Mononuclear cell (primary cell): Measurements from ENCODE around the gene LRRC4C. TPM values are rescaled to one million over a fixed set of nuclear protein-coding genes. Genes with fewer than 3 reads are reported as not detected.
"Not testable (repeated sequence)": the region's sequence is repeated elsewhere in the genome, so short reads cannot be mapped to it uniquely, and the experiment has no call there.

Source experiments
- H3K27me3 ChIP-seq: 2 replicates; pipeline ENCODE4 v1.6.0; 2011; ENCODE audit warnings: low read length, control low read depth; ENCODE audit not compliant: insufficient read depth
- H3K4me1 ChIP-seq: 2 replicates; pipeline ENCODE4 v1.5.1; 2011; ENCODE audit warnings: mild to moderate bottlenecking, low read length, control low read depth; ENCODE audit not compliant: insufficient read depth
- H3K4me3 ChIP-seq: 2 replicates; pipeline ENCODE4 v1.5.1; 2011; ENCODE audit warnings: mild to moderate bottlenecking, low read length, moderate library complexity
- H3K9me3 ChIP-seq: 2 replicates; pipeline ENCODE4 v1.5.1; 2011; ENCODE audit warnings: low read depth, mild to moderate bottlenecking, control low read depth, low read length
- total RNA-seq: library from RNA; depleted of rRNA; stranded (reverse); fragments of >200 nt; gene quantifications from one replicate; pipeline ENCODE4 v1.2.3, GENCODE V29; 2012

Gene LRRC4C
- total RNA-seq, 1 donor: not detected

- Histone ChIP-seq H3K4me3 (no peak overlapping the region), H3K9me3 (no peaks in the 10 kb centered on the region), H3K4me1 (no peaks in the 10 kb centered on the region), H3K27me3 (no peaks in the 10 kb centered on the region)
Measured at GRCh38 chr11:40567392-40567791, 892.1 kb downstream of the LRRC4C start.

DNA sequence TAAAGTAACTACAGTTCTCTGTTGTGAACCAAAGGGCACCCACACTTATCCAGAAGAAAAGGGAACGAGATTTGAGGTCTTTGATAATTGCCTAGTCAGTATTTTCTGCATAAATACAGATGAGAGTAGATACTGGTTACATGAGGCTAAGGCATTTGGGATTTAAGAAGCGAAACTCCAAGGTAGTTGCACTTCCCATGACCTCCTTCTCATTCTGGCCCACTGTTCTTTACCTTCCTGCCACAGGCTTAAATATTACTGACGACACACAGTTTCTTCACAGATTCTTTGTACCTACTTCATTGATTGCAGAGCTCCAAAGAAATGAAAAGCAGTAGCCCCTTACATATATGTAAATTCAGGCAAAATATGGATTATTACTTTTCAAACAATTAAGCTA, 915.3 kb downstream of the LRRC4C start:
- no peaks in the 10 kb centered on the region for H3K27me3 ChIP-seq
- H3K4me1 ChIP-seq: no peaks in the 10 kb centered on the region
- no peaks in the 10 kb centered on the region for H3K9me3 ChIP-seq
- H3K4me3 ChIP-seq: no peak overlapping the region

- Histone ChIP-seq H3K9me3 (no peaks in the 10 kb centered on the region), H3K4me1 (no peaks in the 10 kb centered on the region), H3K4me3 (no peak overlapping the region), H3K27me3 (no peaks in the 10 kb centered on the region)
Measured at GRCh38 chr11:40542821-40543220, 916.6 kb downstream of the LRRC4C start.

GRCh38 chr11:40537734-40538133, 921.7 kb downstream of the LRRC4C start:
- Histone ChIP-seq H3K4me1 (no peaks in the 10 kb centered on the region), H3K9me3 (no peaks in the 10 kb centered on the region), H3K27me3 (no peaks in the 10 kb centered on the region), H3K4me3 (no peak overlapping the region)

DNA sequence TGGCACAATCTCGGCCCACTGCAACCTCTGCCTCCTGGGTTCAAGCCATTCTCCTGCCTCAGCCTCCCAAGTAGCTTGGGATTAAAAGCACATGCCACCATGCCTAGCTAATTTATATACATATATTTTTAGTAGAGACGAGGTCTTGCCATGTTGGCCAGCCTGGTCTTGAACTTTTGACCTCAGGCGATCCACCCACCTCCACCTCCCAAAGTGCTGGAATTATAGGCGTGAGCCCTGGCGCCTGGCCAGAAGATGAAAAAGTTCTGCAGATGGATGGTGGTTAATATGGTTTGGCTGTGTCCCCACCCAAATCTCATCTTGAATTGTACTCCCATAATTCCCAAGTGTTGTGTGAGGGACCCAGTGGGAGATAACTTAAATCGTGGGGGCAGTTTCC, 937.4 kb downstream of the LRRC4C start:
- H3K4me3 ChIP-seq, H3K9me3 ChIP-seq, H3K27me3 ChIP-seq, H3K4me1 ChIP-seq: not testable (repeated sequence)

DNA sequence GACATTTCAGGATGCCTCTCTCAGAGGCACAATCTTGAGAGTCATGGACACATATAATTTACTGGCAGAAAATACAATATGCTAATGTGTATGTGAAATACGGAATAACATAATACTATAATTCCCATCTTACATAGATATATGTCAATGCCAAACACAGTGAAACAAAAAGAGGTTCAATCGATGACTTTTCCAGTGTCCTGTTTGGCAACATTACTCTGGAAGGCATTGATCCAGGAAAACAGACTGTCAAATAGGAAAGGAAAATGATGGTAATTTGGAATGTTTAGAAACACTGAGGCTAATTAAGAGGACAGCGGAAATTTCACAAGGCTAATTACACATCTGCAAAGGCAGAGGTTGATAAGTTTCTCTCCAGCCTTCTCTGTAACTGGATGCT, 942.3 kb downstream of the LRRC4C start:
- no peaks in the 10 kb centered on the region for H3K9me3 ChIP-seq
- no peak overlapping the region for H3K4me3 ChIP-seq
- no peaks in the 10 kb centered on the region for H3K4me1 ChIP-seq
- H3K27me3 ChIP-seq: no peaks in the 10 kb centered on the region

DNA sequence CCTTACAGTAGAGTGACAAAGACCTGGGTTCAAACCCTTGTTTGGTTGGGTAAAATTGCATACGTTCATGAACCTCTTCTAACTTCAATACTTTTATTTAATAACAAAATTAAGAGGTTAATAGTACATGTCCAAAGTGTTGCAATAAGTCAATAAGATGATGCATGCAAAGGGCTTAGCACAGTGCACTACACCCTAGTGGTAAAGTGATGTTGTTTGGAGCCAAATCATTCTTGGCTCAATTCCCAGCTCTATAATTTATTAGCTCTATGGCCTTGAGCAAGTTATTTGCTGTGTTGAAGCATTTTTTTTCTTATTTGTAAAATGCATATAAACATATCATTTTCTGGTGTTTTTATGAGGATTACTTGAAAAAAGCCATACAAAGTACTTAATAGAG, 945.3 kb downstream of the LRRC4C start:
- H3K27me3 ChIP-seq: no peaks in the 10 kb centered on the region
- H3K9me3 ChIP-seq: no peaks in the 10 kb centered on the region
- no peaks in the 10 kb centered on the region for H3K4me1 ChIP-seq
- H3K4me3 ChIP-seq: no peak overlapping the region

DNA sequence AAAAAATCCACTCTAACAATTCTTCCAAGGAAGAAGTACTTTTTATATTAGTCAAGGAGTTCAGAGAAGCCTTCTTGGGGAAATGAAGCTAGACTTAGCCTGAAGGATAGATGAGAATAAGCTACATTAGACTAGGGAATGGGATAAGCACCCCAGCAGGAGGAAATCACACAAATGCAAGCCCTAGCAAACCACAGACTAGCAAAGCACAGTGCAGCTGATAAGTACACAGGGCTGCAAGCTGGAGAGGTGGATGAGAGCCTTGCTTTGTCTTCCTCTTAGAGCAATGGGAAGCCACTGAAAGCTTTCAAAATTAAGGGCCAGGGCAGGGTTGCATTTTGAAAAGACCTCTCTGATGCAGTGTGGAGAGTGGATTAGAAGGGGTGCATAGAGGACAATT, 946.2 kb downstream of the LRRC4C start:
- H3K9me3 ChIP-seq: no peaks in the 10 kb centered on the region
- no peaks in the 10 kb centered on the region for H3K4me1 ChIP-seq
- no peaks in the 10 kb centered on the region for H3K27me3 ChIP-seq
- no peak overlapping the region for H3K4me3 ChIP-seq

- Histone ChIP-seq H3K27me3 (no peaks in the 10 kb centered on the region), H3K4me3 (no peak overlapping the region), H3K4me1 (no peaks in the 10 kb centered on the region), H3K9me3 (no peaks in the 10 kb centered on the region)
Measured at GRCh38 chr11:40508303-40508702, 951.1 kb downstream of the LRRC4C start.

- Histone ChIP-seq H3K9me3 (no peaks in the 10 kb centered on the region), H3K4me3 (no peak overlapping the region), H3K4me1 (no peaks in the 10 kb centered on the region), H3K27me3 (no peaks in the 10 kb centered on the region)
Measured at GRCh38 chr11:40506226-40506625, 953.2 kb downstream of the LRRC4C start.

GRCh38 chr11:40491341-40491740, 968.1 kb downstream of the LRRC4C start:
- Histone ChIP-seq H3K27me3 (no peaks in the 10 kb centered on the region), H3K4me1 (no peaks in the 10 kb centered on the region), H3K9me3 (no peaks in the 10 kb centered on the region), H3K4me3 (no peak overlapping the region)

GRCh38 chr11:40467771-40468170, 991.7 kb downstream of the LRRC4C start:
- Histone ChIP-seq H3K27me3 (no peaks in the 10 kb centered on the region), H3K4me1 (no peaks in the 10 kb centered on the region), H3K4me3 (no peak overlapping the region), H3K9me3 (no peaks in the 10 kb centered on the region)

DNA sequence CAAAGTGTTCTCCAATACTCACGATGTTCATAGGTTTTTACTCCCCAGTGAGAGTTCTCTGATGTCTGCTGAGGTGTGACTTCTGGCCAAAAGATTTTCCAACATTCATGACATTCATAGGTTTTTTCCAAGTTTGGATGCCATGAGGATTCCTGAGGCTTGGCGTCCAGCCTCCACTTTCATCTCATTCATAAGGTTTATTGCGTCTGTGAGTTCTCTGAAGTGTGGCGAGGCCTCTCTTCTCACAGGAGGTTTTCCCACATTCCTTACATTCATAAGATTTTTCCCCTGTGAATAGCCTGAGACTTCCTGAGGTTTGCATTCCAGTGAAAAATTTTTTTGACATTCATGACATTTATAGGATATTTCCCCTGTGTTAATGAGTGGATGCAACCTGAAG, 1014.1 kb downstream of the LRRC4C start:
- peaks cover 14% of the 10 kb centered on the region for H3K9me3 ChIP-seq
- no peaks in the 10 kb centered on the region for H3K27me3 ChIP-seq
- H3K4me1 ChIP-seq: no peaks in the 10 kb centered on the region
- H3K4me3 ChIP-seq: no peak overlapping the region

- Histone ChIP-seq H3K27me3 (no peaks in the 10 kb centered on the region), H3K9me3 (peaks cover 14% of the 10 kb centered on the region), H3K4me3 (no peak overlapping the region), H3K4me1 (no peaks in the 10 kb centered on the region)
Measured at GRCh38 chr11:40444151-40444550, 1015.3 kb downstream of the LRRC4C start.

GRCh38 chr11:40435344-40435743, 1024.1 kb downstream of the LRRC4C start:
- Histone ChIP-seq H3K9me3 (no peaks in the 10 kb centered on the region), H3K27me3 (no peaks in the 10 kb centered on the region), H3K4me3 (no peak overlapping the region), H3K4me1 (no peaks in the 10 kb centered on the region)

DNA sequence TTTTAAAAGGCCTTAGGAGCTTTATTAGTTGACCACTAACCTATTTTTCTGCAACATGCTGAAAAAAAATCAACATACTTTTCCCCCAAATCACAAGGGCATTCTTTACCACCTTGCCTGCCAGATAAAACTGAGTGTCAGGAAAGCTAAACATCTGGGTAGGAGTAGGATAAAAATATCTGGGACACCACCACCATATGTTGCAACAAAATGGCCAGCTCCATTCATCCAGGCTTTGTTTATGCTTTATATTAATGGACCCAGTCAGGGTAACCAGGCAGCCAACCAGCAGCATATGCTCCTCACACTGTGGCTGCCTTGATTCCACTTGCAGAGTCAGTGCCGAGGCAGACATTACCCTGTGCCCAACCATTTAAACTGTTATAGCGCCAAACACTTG, 1024.5 kb downstream of the LRRC4C start:
- Histone ChIP-seq H3K27me3 (no peaks in the 10 kb centered on the region), H3K4me3 (no peak overlapping the region), H3K4me1 (no peaks in the 10 kb centered on the region), H3K9me3 (no peaks in the 10 kb centered on the region)

DNA sequence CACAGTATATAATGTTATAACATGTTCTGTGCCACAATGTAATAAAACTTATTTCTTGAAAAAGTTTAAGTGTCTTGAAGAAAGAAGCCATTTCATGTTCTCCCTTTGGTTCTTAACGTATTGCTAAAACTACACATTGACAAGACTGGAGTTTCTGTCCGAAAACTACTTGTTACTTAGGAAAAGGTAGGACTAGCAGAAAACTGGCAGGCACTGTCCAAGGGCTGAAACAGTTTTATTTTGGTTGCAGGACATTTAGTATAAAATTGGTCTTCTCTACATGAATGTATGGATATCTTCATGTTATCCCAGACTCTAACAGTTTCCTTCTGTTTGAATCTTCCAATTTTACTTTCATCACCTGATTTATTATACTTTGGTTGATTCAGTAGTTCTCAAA, 1027.1 kb downstream of the LRRC4C start:
- Histone ChIP-seq H3K4me1 (no peaks in the 10 kb centered on the region), H3K9me3 (no peaks in the 10 kb centered on the region), H3K27me3 (no peaks in the 10 kb centered on the region), H3K4me3 (no peak overlapping the region)
